Adipose tissue (tissue), 3 donors: ENCODE results near the gene DVL1. TPM values are rescaled to one million over a fixed set of nuclear protein-coding genes. Genes with fewer than 3 reads are reported as not detected.
"Not testable (repeated sequence)": the region's sequence is repeated elsewhere in the genome, so short reads cannot be mapped to it uniquely, and the experiment has no call there.

ENCODE experiments used
- H3K27ac ChIP-seq: one replicate; pipeline ENCODE4 v1.5.1; 2013; ENCODE audit warnings: low read depth, low read length
- WGBS, 3 donors: extraction: QIAGEN DNeasy Blood & Tissue Kit; methylation state at CpG; one replicate each; pipeline ENCODE4 v1.1.7; 2013; 5-methylcytosine and 5-hydroxymethylcytosine counted together
- polyA plus RNA-seq, 3 donors: library from polyadenylated mRNA; stranded (reverse); fragments of 200-250 nt; gene quantifications; one replicate each; pipeline ENCODE4 v1.2.3, GENCODE V29; 2013
- donor health status: healthy with polysubstance abuse.
- donor health status: Bipolar disorder and iron deficiency.
- donor health status: healthy.

DVL1 gene
- polyA plus RNA-seq: 10 to 100 TPM; 42.5 to 54.5 (median 48.9) TPM

DNA sequence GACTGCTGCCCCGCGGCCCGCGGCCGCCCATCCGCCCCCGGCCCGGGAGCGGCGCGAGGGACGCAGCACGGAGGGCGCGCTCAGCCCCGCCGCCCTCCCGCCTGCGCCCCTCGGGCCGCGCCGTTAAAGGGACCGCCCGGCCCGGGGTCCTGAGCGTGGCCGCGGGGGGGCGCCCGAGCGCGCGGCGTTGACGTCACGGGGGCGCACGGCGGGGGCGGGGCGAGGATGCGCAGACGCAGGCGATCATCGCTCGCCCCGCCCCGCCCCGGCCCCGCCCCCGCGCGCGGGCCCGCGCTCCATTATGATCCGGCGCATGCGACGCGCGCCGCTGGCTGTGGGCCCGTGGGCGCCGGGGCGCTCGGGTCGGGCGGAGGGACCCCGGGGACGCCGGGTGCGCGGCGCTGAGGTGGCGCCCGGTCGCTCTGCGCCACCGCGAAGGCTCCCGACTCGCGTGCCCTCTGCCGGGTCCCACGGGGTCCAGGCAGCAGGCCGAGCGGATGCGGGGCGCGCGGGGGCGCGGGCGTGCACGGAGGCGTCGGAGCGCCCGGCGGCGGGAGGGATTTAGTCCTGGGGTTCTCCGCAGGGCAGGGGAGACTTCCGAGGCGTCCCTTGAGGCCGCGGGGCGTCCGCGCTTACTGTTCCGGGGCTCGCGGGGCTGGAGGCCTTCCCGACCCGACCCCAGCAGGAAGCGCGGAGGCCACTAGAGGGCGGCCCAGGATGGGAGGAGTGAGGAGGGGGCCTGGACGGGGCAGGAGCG, at the start of gene DVL1:
Gene DVL1, minus strand, starts transcription at position 163 of the 757 bp plus-strand sequence. CDS start 353 bp downstream, outside the sequence.
- H3K27ac ChIP-seq: no peak within 1 kb of the TSS
- WGBS, 3 donors: 0% methylated on average over 67 to 119 of the region's 122 CpGs

DNA sequence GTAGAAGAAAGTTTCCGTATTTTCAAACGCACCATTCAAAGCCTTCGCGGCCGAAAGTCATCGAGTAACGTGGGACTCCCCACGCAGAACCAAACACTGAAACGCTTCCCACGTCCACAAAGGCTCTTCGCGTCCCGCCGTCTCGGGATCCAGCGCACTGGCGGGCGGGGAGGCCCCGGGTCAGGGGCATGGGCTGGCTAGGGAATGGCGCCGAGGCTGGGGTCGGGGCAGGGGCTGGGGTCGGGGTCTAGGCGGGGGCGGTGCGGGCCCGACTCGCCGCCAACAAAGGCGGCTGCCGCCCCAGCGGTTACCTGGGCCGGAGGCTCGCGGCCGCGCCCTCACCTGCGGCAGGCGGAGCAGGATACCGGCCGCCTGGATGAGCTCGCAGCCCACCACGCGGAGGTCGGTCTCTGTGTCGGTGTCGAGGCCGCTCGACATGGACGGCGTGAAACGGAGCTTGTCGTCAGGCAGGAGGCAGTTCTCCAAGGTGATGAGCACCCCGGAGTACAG, 49.5 kb upstream of the DVL1 start:
- no peak overlapping the region for H3K27ac ChIP-seq
- 0% methylated on average over 46 to 54 of the region's 54 CpGs for WGBS, 3 donors

- H3K27ac ChIP-seq: no peak overlapping the region
- WGBS, 3 donors: 41 to 49% (median 44%) methylated on average over 17 to 19 of the region's 19 CpGs
Measured at GRCh38 chr1:1397839-1398523, 48.8 kb upstream of the DVL1 start.

DNA sequence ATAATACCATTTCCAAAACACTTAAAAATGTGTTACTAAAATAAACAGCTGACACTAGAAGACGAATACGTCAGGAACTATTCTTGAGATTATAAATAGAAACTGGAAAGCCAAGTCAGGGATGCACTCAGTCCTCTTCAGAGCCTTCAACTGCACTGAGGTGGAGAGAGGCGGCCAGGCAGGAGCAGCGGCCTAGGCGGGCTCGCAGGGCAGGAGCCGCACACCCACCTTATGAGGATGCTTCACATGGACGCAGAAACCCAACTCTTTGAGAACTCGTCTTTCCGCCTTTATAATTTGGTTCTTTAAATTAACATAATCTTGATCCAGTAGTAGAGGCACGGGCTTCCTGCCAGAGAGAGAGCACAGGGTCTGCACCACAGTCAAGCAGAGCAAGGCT, 45.9 kb upstream of the DVL1 start:
- WGBS, 3 donors: 87 to 93% (median 92%) methylated on average over 11 of the region's 11 CpGs
- H3K27ac ChIP-seq: no peak overlapping the region

DNA sequence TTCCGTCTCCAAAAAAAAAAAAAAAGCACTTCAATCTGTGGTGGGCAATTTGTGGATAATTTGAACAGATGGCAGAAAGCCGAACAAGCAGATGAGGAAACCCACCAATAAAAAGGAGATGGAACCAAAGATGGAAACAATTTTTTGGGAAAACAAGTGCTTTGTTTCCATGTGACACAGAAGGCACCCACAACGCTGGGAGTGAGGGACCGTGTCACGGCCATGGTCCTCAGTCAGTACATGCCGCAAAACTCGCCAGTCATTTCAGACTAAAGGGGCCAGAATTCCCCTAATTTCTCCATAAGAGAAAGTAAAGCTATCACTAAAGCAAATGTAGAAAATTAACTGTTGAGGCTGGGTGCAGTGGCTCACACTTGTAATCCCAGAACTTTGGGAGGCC, 44.9 kb upstream of the DVL1 start:
- no peak overlapping the region for H3K27ac ChIP-seq
- 92 to 98% (median 97%) methylated on average over 7 of the region's 7 CpGs for WGBS, 3 donors

DNA sequence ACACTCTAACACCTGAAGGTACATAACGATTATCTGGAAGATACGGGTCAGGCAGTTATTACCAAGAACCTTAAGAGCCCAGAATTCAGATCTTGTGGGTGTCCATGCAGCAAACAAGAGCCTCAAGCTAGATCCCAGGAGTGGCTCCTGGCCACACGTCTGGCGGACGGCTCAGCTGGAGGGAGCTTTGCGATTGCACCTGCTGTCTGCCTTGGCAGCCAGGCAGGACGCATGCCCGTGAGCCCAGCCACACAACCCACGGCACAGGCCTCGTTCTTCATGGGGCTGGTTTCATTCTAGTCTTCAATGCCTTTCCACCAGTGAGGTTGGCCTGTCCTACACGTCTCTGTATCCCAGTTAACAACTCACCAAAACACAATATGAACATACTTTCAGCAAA, 44.2 kb upstream of the DVL1 start:
- H3K27ac ChIP-seq: no peak overlapping the region
- 88 to 95% (median 91%) methylated on average over 11 of the region's 11 CpGs for WGBS, 3 donors

DNA sequence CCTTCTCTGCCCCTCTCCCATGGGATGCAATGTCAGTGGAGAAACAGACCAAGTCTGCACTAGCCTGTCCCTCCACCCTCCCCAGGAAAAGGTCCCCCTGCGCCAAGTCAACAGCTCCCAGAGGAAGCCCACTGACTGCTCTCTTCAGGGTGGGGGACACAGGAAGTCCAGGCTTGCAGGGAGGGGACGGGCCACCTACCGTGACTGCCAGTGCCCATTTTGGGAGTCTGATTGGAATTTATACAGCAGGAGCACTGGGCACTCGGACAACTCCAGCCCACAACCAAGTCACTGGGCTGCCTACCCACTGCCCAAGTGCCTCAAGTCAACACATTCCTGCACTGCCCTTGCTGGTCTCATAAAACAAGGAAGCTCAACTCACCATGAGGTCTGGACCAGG, 43.8 kb upstream of the DVL1 start:
- H3K27ac ChIP-seq: no peak overlapping the region
- 85 to 94% (median 93%) methylated on average over 4 of the region's 4 CpGs for WGBS, 3 donors

DNA sequence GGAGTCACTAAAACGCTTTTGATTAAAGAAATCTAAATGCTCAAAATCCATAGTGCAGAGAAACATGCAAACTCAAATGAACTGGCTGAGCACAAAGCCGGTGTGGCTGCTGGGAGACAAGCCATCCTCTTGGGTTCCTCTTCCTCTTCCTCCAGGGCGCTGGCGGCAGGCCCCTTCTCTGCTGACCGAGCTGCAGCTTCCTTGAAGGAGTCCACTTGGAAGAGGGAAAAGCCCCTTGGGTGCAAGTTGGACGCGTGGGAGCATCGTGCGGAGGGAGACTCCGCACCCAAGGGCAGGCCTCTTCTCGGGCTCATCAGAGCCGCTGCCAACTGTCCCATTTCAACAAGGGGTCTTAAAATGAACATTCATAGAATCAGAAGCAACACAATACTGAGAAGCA, 42.0 kb upstream of the DVL1 start:
- no peak overlapping the region for H3K27ac ChIP-seq
- 72 to 88% (median 73%) methylated on average over 12 of the region's 12 CpGs for WGBS, 3 donors

DNA sequence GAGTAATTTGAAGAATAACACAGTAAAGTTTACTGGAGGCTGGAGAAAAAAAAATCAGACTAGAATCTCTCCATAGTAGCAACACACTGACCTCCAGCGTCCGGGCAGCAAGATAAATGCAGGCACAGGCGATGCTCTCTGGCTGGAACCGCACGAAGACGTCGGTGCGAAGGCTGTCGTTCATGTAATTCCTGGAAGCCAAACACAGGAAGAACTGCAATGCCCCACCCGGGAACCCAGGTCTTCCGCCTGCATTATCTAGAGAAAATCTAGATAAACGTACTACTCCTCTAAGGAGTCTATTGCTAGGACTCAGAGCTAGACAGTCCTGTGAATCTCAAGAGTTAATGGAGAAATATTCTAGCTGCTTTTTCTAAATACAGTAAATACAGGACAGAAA, 41.5 kb upstream of the DVL1 start:
- WGBS, 3 donors: 79 to 84% (median 83%) methylated on average over 12 of the region's 12 CpGs
- H3K27ac ChIP-seq: no peak overlapping the region

DNA sequence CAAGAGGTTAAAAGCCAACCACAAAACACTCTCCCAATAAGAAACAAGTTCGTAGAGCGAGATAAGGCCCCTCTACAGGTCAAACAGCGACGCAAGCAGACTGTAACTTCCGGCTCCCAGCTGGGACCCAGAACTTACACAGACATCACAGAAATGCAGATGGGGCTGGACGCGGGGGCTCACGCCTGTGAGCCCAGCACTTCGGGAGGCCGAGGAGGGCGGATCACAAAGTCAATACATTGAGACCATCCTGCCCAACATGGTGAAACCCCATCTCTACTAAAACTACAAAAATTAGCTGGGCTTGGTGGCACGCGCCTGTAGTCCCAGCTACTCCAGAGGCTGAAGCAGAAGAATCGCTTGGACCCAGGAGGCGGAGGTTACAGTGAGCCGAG, 38.9 kb upstream of the DVL1 start:
- 94 to 99% (median 97%) methylated on average over 16 of the region's 16 CpGs for WGBS, 3 donors
- H3K27ac ChIP-seq: no peak overlapping the region

- 96% methylated on average over 50 of the region's 50 CpGs for WGBS, 3 donors
- no peak overlapping the region for H3K27ac ChIP-seq
Measured at GRCh38 chr1:1387098-1388077, 38.2 kb upstream of the DVL1 start.

DNA sequence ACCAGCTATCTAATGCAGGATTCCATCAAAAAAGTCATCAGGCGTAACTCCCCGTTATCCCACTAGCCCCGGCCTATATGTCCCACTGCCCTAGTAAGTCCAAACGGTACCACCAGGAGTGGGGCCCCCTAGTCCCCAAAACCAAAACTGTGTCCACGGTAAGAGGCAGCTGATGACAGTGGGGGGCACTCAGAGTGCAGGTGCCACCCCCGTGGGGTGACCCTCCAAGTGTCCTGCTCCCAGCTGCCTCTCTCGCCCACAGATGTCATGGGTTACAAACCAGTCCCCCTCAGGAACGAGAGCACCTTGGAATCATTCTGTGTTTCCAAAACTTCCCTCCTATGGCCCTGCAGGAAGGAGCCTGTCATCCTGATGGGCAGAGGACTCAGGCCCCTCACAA, 36.7 kb upstream of the DVL1 start:
- WGBS, 3 donors: 89 to 93% (median 89%) methylated on average over 8 of the region's 8 CpGs

GRCh38 chr1:1385339-1385738, 36.1 kb upstream of the DVL1 start:
- 95% methylated on average over 29 of the region's 29 CpGs for WGBS, 3 donors
- not testable (repeated sequence) for H3K27ac ChIP-seq

More for the DNA sequence above, 36.7 kb upstream of the DVL1 start:
- no peak overlapping the region for H3K27ac ChIP-seq

GRCh38 chr1:1381294-1381693, 32.1 kb upstream of the DVL1 start:
- H3K27ac ChIP-seq: no peak overlapping the region
- WGBS, 3 donors: 80 to 84% (median 83%) methylated on average over 8 of the region's 8 CpGs

- WGBS, 3 donors: 88 to 94% (median 93%) methylated on average over 10 to 16 of the region's 16 CpGs
- no peak overlapping the region for H3K27ac ChIP-seq
Measured at GRCh38 chr1:1380860-1381259, 31.6 kb upstream of the DVL1 start.

- WGBS, 3 donors: 95 to 96% (median 96%) methylated on average over 16 of the region's 16 CpGs
- H3K27ac ChIP-seq: no peak overlapping the region
Measured at GRCh38 chr1:1377540-1378205, 28.5 kb upstream of the DVL1 start.

GRCh38 chr1:1376551-1377226, 27.5 kb upstream of the DVL1 start:
- no peak overlapping the region for H3K27ac ChIP-seq
- WGBS, 3 donors: 85 to 90% (median 87%) methylated on average over 10 of the region's 10 CpGs
